HG03025 (cell line): ENCODE data around the gene DMPK.

ENCODE experiments used
- ATAC-seq: cut with Tn5 transposase; IDR thresholded peaks from one replicate; pipeline ENCODE4 v1.9.1; 2021; ENCODE audit warnings: mild to moderate bottlenecking, moderate library complexity; ENCODE audit not compliant: unreplicated experiment, low FRiP score

The DMPK gene

DNA sequence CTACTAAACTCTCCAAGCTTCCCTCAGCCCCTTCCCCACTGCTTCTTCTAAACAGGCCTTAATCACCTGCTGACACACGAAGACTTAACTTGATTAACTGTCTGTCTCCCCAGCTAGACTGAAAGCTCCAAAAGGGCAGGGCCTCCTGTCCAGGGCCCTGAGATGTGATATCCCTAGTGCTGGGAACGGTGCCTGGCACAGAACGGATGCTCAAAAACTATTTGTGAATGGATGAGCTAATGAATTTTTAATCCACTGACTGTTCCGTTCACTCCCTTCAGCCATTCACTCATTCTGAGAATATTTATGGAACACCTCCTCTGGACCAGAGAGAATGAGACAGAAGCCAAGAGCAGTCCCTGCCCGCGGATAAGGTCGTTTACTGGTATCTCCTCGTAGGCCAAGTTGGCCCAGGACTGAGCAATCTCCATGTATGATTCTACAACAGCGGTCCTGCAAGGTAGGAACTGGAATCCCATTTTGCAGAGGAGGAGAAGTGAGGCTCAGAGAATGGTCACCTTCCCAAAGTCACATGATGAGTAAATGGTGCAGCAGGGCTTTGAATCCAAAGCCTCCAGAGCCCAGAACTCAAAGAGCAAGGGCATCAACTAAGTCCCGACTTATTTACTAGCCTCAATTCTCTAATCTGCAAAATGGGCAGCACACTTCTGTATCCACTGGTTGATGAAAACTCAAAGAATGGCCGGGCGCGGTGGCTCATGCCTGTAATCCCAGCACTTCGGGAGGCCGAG lies 6.9 kb upstream of the DMPK start:
- no peak for ATAC-seq

DNA sequence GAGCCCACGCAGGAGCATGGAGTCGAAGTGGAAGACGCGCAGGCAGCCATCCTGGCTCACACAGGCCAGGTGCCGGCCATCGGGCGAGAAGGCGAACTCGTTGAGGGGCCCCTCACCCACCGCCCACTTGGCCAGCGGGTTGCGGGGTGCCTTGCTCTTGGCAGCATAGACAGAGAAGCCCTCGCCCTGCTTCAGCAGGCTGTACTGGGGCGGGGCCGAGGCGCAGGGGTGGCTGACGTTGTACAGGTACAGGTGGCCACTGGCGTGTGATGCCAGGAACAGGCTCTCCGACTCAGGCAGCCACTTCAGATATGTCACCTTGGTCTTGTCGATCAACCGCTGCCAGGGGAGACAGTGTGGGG lies 4.2 kb upstream of the DMPK start:
- ATAC-seq: no peak

DNA sequence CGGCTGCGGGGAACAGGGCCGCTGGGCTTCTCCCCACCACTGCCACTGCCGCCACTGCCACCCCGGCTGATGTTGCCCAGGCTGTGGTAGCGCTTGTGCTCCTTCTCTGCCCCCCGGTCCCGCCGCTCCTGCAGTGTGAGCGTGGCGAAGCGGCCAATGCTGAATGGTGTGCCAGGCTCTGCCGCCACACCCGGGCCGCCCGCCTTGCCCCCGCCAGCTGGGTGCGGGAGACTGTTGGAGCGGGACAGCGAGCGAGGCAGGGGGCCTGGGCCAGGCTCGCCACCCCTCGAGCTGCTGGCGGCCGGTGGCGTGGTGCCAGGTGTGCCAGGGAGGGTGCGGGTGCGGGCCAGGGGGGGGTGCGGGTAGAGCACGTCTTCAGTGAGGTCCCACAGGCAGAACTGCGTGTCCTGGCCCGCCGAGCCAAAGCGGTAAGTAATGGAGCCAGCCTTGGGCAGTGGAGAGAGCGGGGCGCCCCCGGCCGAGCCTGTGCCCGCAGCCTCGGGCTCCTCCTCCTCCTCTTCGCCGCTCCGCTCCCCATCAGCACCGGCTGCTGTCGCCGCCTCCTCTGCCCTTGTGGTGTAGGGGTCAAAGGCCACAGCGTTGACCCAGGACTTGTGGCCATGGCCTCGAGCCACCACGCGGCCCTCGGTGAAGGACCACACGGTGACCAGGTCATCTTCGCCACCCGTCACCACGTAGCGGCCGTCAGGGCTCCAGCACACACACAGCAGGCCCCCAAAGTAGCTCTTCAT lies 3.7 kb upstream of the DMPK start:
- no peak for ATAC-seq

DNA sequence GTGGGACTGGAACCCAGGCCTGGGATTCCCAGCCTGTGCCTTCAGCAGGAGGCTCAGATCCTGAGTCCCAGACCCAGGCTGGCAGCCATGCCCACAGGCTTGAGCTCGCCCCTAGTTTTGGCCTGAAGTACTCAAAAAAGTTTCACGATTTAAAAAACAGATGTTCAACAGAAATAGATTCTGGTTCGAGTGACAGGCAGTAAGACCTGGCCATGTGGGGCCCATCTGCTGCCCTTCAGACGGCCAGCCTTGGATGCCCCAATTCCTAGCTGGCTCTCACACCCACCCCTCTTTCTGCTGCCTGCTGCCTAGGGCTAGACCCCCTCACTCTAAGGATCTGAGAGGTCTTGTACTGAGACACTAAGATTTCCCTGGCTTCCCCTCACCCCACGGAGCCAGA lies 2.8 kb upstream of the DMPK start:
- no peak for ATAC-seq

DNA sequence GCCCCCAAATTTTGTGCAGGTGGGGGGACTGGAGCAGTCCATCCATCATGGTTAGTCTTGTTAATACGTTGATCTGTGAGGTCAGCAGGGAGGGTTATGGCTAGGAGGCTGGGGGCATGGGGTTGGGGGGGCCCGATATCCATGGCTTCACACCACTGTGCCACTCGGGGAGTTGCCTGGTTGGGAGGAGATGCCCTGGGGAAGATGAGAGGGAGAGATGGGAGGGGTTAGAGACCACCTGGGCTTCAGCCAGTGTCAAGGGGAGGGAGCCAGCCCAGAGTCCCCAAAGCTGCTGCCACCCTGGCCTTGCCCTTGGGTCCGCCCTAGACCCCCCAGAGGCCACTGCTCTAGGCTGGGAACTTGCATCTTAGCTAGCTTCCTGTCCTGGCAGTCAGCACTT lies 1.8 kb upstream of the DMPK start:
- ATAC-seq: no peak

DNA sequence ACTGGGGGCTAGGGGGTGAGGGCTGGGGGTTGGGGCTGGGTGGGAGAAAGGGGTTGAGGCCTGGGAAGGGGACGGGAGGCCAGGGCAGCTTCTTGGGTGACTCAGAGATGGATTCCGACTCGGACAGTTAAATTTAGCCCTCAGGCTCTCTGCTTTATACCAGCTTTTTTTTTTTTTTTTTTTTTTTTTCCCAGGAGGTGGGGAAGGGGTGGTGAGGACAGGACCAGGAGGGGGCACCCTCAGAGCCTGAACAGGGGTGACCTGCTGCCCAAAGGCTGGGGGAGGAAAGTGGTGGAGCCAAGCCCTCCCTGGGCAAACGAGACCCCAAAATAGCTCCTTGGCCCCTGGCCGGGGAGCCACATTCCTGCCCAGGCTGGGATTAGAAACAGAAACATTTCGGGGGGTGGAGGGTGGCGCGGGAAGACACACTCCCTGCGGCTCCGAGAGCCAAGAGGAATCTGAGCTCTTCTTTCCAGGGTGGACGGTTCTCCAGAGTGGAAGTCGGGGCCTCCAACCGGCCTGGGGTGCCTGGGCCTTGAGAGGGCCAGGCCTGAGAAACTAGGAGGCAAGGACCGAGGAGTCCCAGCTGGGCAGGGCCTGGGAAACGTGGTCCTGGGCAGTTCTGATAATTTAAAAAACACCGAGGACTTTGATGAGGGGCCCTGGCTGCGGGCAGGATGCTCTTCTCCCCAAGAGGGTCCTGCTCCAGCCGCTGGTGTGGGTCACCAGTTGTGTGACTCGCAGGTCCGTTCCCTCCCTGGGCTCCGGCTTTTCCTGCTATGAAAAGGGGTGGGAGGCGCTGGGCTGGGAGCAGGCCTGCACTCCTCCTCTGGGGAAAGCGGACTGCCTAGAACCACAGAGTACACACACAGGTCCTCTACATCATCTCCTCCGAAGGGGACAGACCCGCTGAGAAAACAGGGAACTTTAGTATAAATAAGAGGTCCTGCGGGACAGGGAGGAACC lies 813 bp upstream of the DMPK start:
- no peak for ATAC-seq

DNA sequence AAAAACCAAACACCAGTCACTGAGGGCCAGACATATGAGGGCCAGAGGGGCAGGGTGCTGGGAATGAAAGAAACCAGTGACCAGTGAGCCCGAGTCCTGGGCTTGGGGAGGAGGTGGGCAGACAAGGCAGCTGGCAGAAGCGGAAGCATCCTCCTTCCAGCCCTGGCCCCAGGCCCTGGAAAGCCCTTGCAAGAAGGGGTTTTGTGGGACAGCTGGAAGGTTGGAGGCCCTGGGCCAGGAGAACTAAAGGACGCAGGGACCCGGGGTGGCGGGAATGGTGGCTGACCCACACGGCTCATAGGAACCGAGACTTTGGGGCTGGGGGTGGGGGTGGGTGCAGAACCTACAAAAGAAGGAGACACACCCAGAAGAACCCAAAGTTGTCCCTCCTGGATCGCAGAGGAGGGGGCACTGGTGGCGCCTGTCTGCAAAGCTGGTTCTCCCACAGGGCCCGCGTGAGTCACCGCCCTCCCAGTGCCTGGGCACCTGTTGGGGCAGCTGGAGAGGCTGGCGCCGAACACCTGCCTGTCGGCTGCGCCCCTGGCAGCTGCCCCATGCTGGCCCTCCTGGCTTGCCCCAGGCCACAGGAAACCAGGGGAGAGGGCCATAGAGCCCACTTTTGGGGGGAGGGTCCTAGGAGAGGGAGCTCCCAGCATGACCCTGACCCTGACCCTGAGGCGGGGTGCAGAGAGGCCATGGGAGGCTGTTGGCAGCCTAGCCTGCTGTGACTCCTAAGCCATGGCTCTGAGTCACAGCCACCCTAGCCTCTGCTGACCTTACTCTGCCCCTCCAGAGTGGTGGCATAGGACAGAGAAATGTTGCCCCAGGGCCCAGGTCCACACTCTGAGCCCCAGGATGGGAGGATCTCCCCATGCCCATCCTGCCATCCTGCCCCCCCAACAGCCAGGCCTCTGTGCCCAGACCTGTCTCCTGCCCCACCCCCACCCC lies 802 bp downstream of the DMPK start:
- ATAC-seq: no peak

DNA sequence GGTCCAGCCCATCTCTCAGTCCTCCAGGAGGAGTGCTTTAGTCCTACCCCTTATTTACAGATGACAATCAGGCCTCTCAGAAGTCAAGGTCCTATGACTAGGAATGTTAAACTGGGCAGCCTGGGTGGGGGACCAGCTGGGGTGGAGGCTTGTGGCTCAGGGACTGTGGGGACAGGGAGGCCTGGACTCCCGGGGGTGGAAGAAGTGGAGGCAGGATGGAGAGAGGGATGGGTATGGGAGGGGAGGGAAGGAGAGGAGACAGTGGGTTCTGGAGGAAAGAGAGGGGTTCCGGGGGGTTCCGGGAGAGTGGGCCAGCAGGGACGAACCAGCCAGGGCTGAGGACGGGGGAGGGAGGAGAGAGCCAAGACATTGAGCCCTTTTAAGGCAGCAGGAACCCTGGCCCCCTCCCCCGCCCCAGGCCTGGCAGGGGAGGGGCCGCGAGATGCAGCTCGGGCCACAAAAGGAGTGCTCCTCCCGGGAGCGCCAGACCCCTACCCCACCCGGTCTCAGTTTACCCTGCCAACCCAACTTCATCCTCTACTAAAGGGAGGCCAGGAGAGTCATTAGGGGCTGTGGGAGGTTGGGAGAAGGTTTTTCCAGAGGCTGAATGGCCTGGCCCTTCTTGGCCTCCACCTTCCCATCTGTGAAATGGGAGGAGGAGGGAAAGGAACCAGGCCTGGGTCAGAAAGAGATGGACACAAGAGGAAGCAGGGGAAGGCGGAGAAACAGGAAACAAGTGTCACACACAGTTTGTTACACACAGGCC lies 1.7 kb downstream of the DMPK start:
- ATAC-seq: no peak

DNA sequence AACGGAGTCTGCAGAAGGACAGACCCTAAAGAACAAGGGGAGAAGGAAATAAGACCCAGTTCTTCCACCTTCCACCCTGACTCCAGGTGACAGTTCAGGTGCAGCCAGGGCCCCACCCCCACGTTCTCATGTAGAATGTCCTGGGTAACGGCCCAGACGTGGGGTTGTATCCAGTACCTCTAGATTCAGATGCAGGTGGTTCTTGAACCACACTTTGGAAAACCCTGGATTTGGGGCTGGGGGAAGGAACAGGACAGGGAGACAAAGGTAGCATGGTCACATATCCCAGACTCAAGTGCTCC lies 2.2 kb downstream of the DMPK start:
- ATAC-seq: no peak

DNA sequence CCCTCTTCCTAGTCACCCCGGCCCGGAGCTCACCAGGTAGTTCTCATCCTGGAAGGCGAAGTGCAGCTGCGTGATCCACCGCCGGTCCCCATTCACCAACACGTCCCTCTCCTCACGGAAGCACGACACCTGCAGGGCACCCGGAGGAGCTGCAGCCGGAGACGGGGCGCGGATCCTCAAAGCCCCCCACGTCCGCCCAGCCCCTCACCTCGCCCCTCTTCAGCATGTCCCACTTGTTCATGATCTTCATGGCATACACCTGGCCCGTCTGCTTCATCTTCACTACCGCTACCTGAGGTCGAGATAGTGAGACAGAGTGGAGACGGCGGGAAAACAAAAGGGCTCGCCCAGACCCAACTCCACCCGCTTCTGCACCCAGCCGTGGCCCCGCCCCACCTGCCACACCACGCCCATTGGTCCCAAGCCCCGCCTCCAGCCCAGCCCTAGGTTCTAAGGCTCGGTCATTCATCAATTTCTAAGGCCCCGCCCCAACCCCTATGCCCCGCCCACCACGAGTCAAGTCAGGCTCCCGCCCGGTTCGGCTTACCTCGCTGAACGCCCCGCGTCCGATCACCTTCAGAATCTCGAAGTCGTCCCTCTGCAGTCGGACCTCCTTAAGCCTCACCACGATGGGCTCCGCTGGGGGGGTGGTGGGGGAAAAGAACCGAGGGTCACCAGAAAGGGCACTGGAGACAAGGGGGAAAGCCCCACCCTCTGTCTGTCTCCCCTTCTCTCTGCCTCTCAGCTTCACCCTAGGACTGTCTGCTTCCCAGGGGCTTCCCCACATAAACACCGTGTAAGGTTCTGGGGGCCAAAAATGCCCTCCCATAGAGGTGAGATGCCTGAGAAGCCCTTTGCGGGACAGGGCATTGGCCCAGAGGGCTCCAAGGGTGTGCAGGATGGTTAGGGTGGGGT lies 2.8 kb downstream of the DMPK start:
- ATAC-seq: no peak

DNA sequence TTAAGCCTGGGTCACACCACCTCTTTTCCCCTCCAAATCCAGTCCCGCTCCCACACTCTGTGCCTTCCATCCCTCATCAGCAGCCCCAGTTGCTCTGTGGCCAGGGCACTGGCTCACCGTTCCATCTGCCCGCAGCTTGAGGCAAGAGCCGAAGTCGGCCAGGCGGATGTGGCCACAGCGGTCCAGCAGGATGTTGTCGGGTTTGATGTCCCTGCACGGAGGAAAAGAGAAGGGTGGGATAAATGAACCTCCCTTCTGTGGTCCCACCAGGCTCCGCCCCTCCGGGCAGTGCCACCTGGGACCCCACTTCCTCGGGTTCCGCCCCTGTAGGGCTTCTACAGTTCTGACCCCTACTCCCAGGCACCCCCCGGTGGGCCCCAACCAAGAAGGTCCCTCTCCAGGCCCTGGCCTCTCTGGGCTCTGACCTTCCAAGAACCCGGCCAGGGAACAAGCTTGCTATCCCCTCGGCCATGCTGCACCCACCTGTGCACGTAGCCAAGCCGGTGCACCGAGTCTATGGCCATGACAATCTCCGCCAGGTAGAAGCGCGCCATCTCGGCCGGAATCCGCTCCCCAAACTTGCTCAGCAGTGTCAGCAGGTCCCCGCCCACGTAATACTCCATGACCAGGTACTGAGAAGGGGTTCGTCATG lies 4.2 kb downstream of the DMPK start:
- ATAC-seq: no peak

DNA sequence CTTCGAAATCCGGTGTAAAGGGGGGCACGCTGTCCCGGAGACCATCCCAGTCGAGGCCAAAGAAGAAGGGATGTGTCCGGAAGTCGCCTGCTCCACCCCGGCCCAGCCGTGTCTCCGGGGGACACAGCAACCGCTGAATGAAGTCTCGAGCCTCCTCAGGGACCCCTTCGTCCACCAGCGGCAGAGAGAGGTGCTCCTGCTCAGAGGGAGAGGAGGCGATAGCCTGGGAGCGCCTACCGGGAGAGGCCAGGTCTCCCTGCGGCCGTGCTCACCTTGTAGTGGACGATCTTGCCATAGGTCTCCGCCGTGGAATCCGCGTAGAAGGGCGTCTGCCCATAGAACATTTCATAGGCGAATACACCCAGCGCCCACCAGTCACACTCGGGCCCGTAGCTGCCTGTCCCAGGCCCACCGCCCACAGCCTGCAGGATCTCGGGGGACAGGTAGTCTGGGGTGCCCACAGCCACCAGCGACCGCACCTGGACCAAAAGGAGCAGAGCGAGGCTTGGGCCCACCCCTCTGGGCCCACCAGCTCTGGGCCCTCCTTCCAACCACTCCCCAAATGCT lies 4.8 kb downstream of the DMPK start:
- ATAC-seq: no peak

DNA sequence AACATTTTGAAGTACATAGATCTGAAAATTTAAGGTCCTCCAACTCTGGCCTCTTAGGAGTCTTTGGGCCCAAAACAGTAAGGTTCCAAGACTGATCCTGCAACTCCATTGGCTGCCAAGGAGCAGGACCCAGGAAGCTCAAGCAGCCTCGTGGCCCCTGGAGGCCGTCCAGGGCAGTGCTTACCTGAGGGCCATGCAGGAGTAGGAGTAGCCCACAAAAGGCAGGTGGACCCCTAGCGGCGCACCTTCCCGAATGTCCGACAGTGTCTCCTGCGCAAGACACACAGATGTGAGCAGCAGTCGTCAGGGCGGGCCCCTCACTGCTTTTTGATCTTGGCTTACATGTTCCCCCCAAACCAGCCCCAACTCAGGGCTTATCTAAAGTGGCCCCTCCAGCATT lies 7.5 kb downstream of the DMPK start:
- ATAC-seq: no peak

DNA sequence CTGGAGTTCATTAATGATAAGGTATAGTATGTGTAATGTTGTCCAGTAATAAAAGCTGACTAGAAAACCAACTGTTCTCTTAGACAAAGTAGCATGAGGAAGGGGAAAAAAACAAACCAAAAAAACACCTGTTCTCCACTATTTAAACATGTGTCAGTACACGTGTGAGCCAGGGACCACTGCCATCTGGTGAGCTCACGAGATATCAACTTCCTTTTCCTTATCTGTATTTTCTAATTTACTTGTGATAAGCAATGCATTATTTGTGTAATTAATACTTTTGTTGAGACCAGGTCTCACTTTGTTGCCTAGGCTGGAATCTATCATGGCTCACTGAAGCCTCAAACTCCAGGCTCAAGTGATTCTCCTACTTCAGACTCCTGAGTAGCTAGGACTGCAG lies 8.9 kb downstream of the DMPK start:
- ATAC-seq: no peak

DNA sequence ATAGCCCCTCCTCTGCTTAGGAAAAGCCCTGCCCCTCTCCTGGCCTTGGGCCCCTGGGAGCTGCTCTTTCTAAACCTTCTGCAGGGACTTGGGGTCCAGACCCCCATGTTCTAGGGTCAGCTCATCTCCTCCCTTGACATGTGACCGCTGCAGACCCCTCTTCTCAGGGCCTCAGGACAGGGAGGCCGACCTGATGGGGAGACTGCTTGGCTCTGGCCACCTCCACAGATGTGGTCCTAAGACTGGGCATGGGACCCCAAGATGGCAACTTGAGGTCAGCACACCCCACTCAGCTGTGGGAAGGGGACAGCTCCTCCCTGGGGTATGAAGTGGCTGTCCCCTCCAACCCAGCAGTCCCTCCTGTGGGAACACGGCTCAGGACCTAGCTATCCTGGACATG lies 9.4 kb downstream of the DMPK start:
- no peak for ATAC-seq

DNA sequence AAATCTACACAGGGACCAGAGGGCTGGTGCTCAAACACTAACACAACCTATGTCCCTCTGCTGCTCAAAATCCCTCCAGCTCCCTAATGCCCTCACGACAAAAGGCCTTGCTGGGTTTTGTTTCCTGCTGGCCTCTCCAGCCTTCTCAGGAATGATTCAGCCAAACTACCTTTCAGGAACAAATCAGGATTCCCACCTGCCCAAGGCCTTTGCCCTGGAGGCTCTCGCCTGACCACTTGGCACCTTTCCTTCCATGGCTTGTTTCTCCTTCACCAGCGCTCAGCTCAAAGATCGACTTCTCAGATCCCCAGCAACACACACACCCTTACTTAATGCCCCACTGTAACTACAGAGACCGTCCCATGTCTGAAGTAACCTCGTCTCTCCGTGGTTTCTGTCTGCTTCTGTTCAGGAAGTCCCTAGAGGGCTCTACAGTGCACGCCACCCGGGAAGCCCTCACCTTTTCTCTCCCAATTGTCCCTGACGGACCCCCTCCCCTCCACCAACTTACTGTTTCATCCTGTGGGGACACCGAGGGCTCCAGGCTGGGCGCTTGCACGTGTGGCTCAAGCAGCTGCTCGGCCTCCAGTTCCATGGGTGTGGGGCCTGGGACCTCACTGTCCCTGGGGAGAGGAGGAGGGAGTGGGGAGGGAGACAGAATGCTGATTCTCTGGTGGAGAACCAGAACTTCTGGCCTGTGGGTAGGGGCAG lies 10.0 kb downstream of the DMPK start:
- no peak for ATAC-seq

DNA sequence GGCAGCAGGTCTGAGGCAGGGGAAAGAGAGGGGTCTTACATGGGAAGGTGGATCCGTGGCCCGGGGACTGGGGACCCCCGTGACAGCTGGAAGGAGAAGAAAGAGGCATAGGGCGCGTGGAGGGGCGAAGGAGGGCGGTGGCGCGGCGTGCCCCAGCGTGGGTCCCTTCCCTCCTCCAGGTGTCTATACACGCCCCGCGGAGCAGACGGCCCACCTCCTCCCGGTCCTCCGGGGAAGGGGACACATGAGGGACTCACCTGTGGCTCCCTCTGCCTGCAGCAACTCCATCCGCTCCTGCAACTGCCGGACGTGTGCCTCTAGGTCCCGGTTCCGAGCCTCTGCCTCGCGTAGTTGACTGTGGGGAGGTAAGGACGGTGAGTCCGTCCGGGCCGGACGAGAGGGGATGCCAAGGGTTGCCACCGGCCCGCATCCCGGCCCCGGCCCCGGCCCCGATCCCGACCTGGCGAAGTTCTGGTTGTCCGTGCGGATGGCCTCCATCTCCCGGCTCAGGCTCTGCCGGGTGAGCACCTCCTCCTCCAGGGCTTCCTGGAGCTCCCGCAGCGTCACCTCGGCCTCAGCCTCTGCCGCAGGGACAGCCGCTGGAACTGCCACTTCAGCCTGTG lies 10.9 kb downstream of the DMPK start:
- ATAC-seq: no peak
